Activated CD4-positive, alpha-beta T cell treated with anti-CD3 and anti-CD28 coated beads, Interleukin-2, amount 10 ng/mL, durations not matched to agents 24 days and 14 days (primary cell): ENCODE data around the gene RBP2. TPM values are rescaled to one million over a fixed set of nuclear protein-coding genes. Genes with fewer than 3 reads are reported as not detected.

ENCODE experiments used
- DNase-seq: peaks from one replicate; pipeline ENCODE4 v3.0.0; 2022
- H3K27ac Mint-ChIP-seq: one replicate; pipeline ENCODE4 v1.8.0; 2022; ENCODE audit warnings: mild to moderate bottlenecking, mixed read lengths
- H3K27me3 Mint-ChIP-seq: one replicate; pipeline ENCODE4 v1.8.0; 2022; ENCODE audit warnings: mixed read lengths
- H3K36me3 Mint-ChIP-seq: one replicate; pipeline ENCODE4 v1.8.0; 2022; ENCODE audit warnings: low read depth, mild to moderate bottlenecking, mixed read lengths
- H3K4me1 Mint-ChIP-seq: one replicate; pipeline ENCODE4 v1.8.0; 2021; ENCODE audit warnings: mixed read lengths
- H3K4me3 Mint-ChIP-seq: one replicate; pipeline ENCODE4 v1.8.0; 2022; ENCODE audit warnings: mild to moderate bottlenecking, moderate library complexity, mixed read lengths
- H3K9me3 Mint-ChIP-seq: one replicate; pipeline ENCODE4 v1.8.0; 2021; ENCODE audit warnings: mixed read lengths
- intact Hi-C: fragments of 100-400 bp; cut with micrococcal nuclease; formaldehyde crosslinking; loops from one replicate; pipeline ENCODE4 v1.15.1; 2023
- total RNA-seq: library from RNA; stranded (reverse); gene quantifications from 2 replicates; pipeline ENCODE4 v1.2.3, GENCODE V29; 2022

The RBP2 gene
- total RNA-seq, 1 donor from 2014 or later: not detected

- no peaks in the 10 kb centered on the region for H3K9me3 Mint-ChIP-seq
- H3K27ac Mint-ChIP-seq: no peak overlapping the region
- H3K4me3 Mint-ChIP-seq: no peak overlapping the region
- no peaks in the 10 kb centered on the region for H3K36me3 Mint-ChIP-seq
- DNase-seq: no peak
- no peaks in the 10 kb centered on the region for H3K4me1 Mint-ChIP-seq
- H3K27me3 Mint-ChIP-seq: no peaks in the 10 kb centered on the region
- intact Hi-C loops: no loop called here
Measured at GRCh38 chr3:139447486-139447885, 28.8 kb downstream of the RBP2 start.

GRCh38 chr3:139444446-139444845 lies 31.9 kb downstream of the RBP2 start:
- no peak overlapping the region for H3K27ac Mint-ChIP-seq
- H3K36me3 Mint-ChIP-seq: no peaks in the 10 kb centered on the region
- no peaks in the 10 kb centered on the region for H3K9me3 Mint-ChIP-seq
- H3K4me3 Mint-ChIP-seq: no peak overlapping the region
- intact Hi-C loops: no loop called here
- no peak for DNase-seq
- no peaks in the 10 kb centered on the region for H3K4me1 Mint-ChIP-seq
- no peaks in the 10 kb centered on the region for H3K27me3 Mint-ChIP-seq

GRCh38 chr3:139443186-139443585 lies 33.1 kb downstream of the RBP2 start:
- intact Hi-C loops: no loop called here
- DNase-seq: no peak
- Mint-ChIP-seq H3K4me3 (no peak overlapping the region), H3K4me1 (no peaks in the 10 kb centered on the region), H3K36me3 (no peaks in the 10 kb centered on the region), H3K27me3 (no peaks in the 10 kb centered on the region), H3K27ac (no peak overlapping the region), H3K9me3 (no peaks in the 10 kb centered on the region)

- no peak overlapping the region for H3K27ac Mint-ChIP-seq
- H3K36me3 Mint-ChIP-seq: no peaks in the 10 kb centered on the region
- no peaks in the 10 kb centered on the region for H3K4me1 Mint-ChIP-seq
- DNase-seq: no peak
- H3K27me3 Mint-ChIP-seq: peaks cover 2% of the 10 kb centered on the region
- H3K4me3 Mint-ChIP-seq: no peak overlapping the region
- no peaks in the 10 kb centered on the region for H3K9me3 Mint-ChIP-seq
- intact Hi-C loops: no loop called here
Measured at GRCh38 chr3:139441656-139442055, 34.7 kb downstream of the RBP2 start.

GRCh38 chr3:139440639-139441556 lies 35.4 kb downstream of the RBP2 start:
- no peaks in the 10 kb centered on the region for H3K36me3 Mint-ChIP-seq
- intact Hi-C loops: no loop called here
- H3K27ac Mint-ChIP-seq: no peak overlapping the region

GRCh38 chr3:139439278-139439677 lies 37.0 kb downstream of the RBP2 start:
- Mint-ChIP-seq H3K36me3 (no peaks in the 10 kb centered on the region), H3K27me3 (peaks cover 2% of the 10 kb centered on the region), H3K4me3 (no peak overlapping the region), H3K9me3 (no peaks in the 10 kb centered on the region), H3K4me1 (no peaks in the 10 kb centered on the region), H3K27ac (no peak overlapping the region)
- no peak for DNase-seq
- intact Hi-C loops: no loop called here

More at GRCh38 chr3:139440639-139441556, 35.4 kb downstream of the RBP2 start:
- H3K4me3 Mint-ChIP-seq: no peak overlapping the region
- H3K4me1 Mint-ChIP-seq: no peaks in the 10 kb centered on the region
- H3K9me3 Mint-ChIP-seq: no peaks in the 10 kb centered on the region
- H3K27me3 Mint-ChIP-seq: peaks cover 2% of the 10 kb centered on the region
- no peak for DNase-seq

- no peak overlapping the region for H3K27ac Mint-ChIP-seq
- no peaks in the 10 kb centered on the region for H3K9me3 Mint-ChIP-seq
- no peaks in the 10 kb centered on the region for H3K36me3 Mint-ChIP-seq
- DNase-seq: no peak
- intact Hi-C loops: no loop called here
- H3K4me1 Mint-ChIP-seq: no peaks in the 10 kb centered on the region
- H3K4me3 Mint-ChIP-seq: no peak overlapping the region
- H3K27me3 Mint-ChIP-seq: peaks cover 2% of the 10 kb centered on the region
Measured at GRCh38 chr3:139434764-139435307, 41.5 kb downstream of the RBP2 start.

- intact Hi-C loops: no loop called here
- DNase-seq: no peak
- H3K36me3 Mint-ChIP-seq: no peaks in the 10 kb centered on the region
- no peaks in the 10 kb centered on the region for H3K4me1 Mint-ChIP-seq
- no peak overlapping the region for H3K4me3 Mint-ChIP-seq
- H3K27me3 Mint-ChIP-seq: peaks cover 2% of the 10 kb centered on the region
- H3K9me3 Mint-ChIP-seq: no peaks in the 10 kb centered on the region
- no peak overlapping the region for H3K27ac Mint-ChIP-seq
Measured at GRCh38 chr3:139434228-139434627, 42.1 kb downstream of the RBP2 start.

GRCh38 chr3:139433089-139433488 lies 43.2 kb downstream of the RBP2 start:
- no peaks in the 10 kb centered on the region for H3K36me3 Mint-ChIP-seq
- H3K27me3 Mint-ChIP-seq: peaks cover 2% of the 10 kb centered on the region
- no peak for DNase-seq
- no peak overlapping the region for H3K4me3 Mint-ChIP-seq
- no peaks in the 10 kb centered on the region for H3K4me1 Mint-ChIP-seq
- intact Hi-C loops: no loop called here
- H3K27ac Mint-ChIP-seq: no peak overlapping the region
- no peaks in the 10 kb centered on the region for H3K9me3 Mint-ChIP-seq

GRCh38 chr3:139430493-139430892 lies 45.8 kb downstream of the RBP2 start:
- Mint-ChIP-seq H3K27ac (no peak overlapping the region), H3K4me1 (no peaks in the 10 kb centered on the region), H3K27me3 (no peaks in the 10 kb centered on the region), H3K4me3 (no peak overlapping the region), H3K36me3 (no peaks in the 10 kb centered on the region), H3K9me3 (no peaks in the 10 kb centered on the region)
- no peak for DNase-seq
- intact Hi-C loops: no loop called here

GRCh38 chr3:139427283-139428060 lies 48.8 kb downstream of the RBP2 start:
- Mint-ChIP-seq H3K27ac (no peak overlapping the region), H3K9me3 (no peaks in the 10 kb centered on the region), H3K4me3 (no peak overlapping the region), H3K4me1 (no peaks in the 10 kb centered on the region), H3K36me3 (no peaks in the 10 kb centered on the region), H3K27me3 (no peaks in the 10 kb centered on the region)
- peak; percentile 79 for DNase-seq
- intact Hi-C loops: loop anchor here (1.0 to 5.0 kb wide), 5 partner anchors 95 to 1436 kb away; partner anchors contain the start of gene CLSTN2

GRCh38 chr3:139425745-139426400 lies 50.4 kb downstream of the RBP2 start:
- Mint-ChIP-seq H3K4me1 (no peaks in the 10 kb centered on the region), H3K36me3 (no peaks in the 10 kb centered on the region), H3K27ac (no peak overlapping the region), H3K27me3 (no peaks in the 10 kb centered on the region), H3K9me3 (no peaks in the 10 kb centered on the region), H3K4me3 (no peak overlapping the region)
- peak; percentile 41 for DNase-seq
- intact Hi-C loops: loop anchor here (5.0 kb wide), 4 partner anchors 96 to 1311 kb away; partner anchors contain the start of gene CLSTN2

- Mint-ChIP-seq H3K36me3 (no peaks in the 10 kb centered on the region), H3K27ac (no peak overlapping the region), H3K9me3 (no peaks in the 10 kb centered on the region), H3K4me1 (no peaks in the 10 kb centered on the region), H3K4me3 (no peak overlapping the region), H3K27me3 (no peaks in the 10 kb centered on the region)
- intact Hi-C loops: no loop called here
- peak; percentile 39 for DNase-seq
Measured at GRCh38 chr3:139423232-139423631, 53.1 kb downstream of the RBP2 start.
